Activated CD4-positive, alpha-beta T cell treated with anti-CD3 and anti-CD28 coated beads, Interleukin-2, amount 50 U/mL, for 48 hours (primary cell): Measurements from ENCODE around the gene PALD1.

ENCODE experiments used
- DNase-seq, 2 experiments: peaks; one replicate each; pipeline ENCODE4 v3.0.0-alpha.2; 2020

PALD1 gene

DNA sequence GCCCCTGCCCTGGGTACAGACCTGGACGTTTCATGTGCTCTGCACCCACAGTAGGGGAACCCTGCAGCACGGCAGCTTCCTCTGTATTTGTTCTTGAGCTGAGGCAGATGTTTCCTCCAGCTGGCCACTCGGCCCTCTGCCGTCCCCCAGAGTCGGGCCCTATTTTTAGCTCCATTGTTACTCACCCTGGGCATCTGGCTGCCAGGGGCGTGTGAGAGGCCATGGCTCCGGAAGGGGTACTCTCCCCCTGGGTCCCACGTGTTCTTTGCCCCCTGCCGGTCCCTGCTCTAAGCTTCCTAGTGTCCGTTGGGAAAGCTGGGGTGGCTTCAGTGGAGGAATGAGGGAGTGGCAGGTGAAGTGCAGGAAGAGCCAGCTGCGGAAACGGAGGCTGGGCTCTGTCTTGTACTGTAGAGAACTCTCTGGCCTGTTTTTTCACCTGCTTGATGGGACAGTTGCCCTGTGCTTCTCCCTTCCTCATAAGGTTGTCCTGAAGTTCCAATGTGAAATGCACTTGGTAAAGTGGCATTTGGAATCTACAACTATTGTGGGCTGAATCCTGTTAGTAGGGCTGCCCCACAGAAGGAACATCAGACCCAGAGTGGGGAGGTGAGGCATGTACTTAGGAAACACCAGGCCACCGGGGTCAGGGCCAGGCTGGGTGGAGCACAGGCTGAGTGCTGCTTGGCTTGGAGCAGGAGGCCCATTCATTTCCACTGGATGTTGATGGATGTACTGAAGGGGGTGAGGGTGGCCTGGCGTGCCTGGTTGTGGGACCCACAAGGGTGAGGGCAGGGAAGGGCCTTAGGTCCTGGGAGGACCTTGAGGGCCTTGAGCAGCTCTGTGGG lies 30.6 kb downstream of the PALD1 start:
- DNase-seq = no peak

DNA sequence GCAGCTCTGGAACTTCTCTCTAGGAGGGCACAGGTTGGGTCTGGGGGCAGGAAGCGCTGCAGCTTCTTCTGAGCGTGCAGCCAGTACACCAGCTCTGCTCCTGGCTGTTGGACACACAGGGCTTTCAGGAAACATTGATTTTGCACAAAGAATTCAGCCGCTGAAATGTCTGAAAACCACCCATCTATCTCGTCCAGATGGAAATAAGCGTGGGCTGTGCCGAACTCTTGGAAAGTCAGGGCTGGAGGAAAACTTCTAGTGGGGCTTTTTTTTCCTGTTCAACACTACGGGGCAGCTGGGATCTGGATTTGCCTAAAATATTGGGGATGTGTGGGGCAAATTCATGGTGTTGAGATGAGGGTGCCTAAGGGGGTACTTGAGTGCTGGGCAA lies 31.2 kb downstream of the PALD1 start:
- DNase-seq = no peak

DNA sequence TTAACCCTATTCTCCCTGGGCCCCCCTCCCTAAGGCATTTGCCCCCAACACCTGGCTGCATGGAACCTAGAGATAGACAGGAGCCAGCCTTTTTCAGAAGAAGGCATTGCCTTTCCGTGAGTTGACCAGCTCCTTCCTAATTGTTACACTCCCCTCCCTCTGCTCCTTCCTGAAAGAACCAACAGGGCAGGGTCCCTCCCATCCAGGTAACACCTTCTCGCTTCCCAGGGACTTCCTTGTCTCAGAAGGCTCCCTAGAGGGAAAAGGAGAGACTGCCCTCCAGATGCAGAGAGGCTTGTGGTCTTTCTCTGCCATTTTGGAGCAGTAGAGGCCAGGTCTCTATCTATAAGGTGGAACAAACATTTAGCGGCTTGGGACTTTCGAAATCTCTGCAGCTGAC lies 31.9 kb downstream of the PALD1 start:
- DNase-seq = no peak

DNA sequence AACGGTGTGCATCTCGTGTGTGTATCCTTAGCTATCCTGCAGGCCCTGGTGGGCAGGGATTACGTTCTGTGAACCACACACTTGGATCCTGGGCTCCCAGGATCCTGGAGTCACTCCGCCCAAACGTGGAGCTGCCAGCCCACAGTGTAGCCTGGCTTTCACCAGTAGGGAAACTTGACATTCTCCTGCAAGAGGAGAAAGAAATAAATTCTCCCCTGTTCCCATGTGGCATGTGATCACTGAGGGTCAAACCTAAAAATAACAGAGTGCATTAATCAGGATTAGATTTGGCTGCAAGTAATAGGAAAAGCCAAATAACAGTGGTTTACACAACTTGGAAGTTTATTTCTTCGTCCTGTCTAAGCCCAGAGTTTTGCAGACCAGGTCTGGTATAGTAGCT lies 32.3 kb downstream of the PALD1 start:
- DNase-seq = no peak

DNA sequence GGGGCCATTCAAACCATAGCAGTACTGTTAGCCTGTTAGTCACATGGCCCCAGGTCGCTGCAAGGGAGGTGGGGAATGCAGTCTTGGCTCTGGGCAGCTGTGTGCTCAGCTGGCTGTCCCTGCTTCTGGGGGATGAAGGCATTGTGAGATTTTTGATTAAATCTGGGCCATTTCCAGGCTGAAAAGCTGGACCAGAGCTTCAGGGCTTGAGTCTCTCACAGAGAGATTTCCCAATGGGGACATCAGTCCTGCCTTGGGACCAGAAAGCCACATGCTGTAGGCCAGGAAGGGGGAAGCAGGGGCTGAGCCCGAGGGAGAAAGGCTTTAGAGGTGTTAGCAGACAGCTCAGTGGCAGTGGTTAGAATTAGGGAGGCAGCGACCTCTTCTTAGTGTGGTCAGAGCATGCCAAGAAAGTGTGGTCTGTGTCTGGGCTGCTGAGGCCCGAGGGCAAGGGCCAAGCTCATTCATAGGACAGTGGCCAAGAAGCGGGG lies 33.6 kb downstream of the PALD1 start:
- no peak for DNase-seq

DNA sequence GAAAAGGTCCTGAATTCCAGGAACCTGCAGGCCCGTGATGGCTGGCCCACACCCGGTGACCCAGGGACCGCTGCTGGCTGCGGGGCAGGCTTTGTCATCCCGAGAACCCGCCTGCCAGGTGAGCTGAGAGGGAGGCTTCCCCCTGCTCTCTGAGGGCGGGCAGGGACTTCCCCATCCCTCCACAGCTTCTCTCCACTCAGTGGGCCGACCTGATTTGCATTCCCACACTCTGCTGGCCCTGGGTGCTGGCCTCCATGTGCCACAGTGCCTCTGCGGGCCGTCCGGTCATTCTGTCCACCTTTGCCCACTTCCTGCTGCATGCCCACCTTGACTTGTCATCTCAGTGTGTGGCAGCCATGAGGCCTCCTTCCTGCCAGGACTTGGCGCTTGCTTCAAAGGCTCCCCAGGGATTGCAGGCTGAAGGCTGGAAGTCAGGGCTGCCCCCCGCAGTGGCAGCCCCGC lies 35.3 kb downstream of the PALD1 start:
- DNase-seq = peak; percentile 49 to 57

DNA sequence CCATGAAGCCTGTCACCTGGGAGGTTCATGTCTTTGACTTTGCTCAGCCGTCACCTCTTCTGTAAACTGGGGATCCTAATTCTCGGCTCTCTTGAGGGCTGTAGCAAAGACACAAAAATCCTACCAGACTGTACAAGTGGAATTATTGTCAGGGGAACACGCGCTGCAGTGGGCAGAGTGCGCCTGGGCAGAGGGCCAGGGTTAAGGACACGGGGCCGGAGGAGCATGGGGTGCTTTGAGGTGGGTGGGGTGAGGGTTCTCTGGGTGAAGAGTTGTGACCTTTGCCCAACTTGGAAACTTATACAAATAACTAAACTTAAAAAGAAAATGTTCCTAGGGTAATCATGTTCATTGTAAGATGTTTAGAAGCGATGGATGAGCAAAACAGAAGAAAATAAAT lies 36.0 kb downstream of the PALD1 start:
- no peak for DNase-seq

DNA sequence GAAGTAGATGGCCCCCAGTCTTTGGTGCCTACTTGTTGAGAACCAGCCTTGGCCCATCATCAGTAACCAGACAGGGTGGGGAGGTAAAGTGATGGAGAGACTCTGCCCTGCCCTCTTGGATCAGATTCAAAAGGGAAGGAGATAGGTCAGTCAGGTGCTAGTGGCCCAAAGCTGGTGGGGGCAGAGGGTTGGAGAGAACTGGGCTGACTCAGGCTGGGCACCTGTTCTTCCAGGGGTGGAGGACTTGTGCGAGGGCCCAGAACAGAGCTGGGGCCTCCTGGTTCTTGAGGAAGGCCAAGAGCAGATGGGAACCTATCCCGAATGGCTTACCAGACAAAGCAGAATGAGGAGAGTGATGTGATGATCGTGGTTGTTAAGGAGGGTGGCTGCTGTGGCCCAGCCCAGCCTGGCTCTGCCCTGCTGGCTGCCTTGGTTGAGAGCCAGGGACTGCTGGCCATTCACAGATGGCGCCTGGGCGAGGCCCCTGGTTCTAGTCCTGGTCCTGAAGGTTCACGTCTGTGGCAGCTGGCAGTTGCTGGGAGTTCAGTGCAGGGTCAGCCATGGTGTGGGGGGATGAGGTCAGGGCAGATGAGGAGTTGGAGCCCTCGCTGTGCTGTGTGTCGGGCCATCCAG lies 36.6 kb downstream of the PALD1 start:
- no peak for DNase-seq

DNA sequence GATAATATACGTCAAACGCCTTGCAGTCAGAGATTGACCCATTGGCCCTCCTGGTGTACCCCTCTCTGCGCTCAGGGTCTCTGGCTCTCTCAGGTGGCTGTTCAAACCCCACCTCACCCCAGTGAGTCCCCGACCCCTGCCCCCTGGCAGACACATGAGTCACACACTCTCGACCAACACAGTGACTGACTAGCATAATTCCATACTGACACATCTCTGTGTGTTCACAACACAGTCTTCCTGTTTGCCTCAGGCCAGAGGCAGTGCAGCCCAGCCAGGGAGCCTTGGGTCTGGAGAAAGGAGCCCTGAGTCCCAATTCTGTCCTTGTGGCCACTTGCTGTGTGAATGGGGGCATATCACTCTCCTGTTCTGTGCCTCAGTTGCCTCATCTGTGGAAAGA lies 40.1 kb downstream of the PALD1 start:
- no peak for DNase-seq

DNA sequence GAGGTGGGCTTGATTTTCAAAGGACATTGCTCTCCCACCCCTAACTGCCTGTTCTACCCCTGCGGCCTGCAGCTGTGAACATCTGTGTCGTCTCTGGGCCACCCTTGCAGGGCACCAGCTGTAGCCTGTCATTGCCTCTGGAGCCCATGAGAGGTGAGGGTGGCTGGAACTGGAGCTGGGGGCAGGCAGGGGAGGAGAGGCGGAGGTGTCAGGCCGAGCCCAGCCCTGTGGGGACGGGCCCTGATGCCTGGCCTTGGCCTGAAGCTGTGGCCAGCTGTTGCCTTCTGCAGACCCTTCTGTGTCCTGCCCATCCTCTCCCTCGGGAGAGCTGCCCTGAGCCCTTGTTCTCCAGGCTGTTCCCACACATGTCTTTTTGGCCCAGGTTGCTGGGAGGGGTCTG lies 44.5 kb downstream of the PALD1 start:
- no peak for DNase-seq

DNA sequence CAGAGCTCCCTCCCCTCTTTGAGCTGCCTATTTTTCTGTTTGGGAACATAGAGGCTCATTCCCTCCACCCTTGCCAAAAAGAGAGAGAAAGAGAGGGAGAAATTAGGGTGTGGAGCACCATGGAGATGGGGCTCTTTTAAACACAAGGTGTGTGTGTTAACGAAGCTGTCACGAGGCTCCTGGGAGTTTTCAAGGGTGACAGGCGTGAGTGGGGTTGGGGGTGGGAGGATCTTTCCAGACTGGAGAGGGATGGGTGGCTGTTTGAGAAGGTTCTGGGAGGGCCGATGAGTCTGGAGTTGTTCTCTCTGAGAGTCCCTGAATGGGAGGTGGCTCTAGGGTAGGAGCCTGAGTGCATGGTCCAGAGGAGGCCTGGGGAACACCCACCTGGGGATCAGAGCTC lies 45.0 kb downstream of the PALD1 start:
- no peak for DNase-seq

DNA sequence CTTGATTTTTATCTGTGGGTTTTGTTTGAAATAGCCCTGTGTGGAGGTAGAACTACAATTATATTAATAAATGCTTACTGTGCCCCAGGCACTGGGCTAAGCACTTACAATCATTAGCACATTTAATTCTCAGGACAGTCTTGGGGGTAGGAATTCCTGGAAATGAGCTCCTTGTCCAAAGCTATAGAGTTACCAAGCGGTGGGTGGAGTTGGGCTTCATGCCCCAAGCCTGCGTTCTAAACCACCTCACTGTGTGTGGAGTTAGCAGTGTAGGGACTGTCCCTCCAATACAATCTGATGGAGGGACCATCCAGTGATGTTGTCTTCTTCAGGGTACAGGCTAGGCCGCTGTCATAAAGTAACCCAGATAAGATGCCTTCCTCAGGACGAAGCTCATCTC lies 49.7 kb downstream of the PALD1 start:
- DNase-seq = no peak

DNA sequence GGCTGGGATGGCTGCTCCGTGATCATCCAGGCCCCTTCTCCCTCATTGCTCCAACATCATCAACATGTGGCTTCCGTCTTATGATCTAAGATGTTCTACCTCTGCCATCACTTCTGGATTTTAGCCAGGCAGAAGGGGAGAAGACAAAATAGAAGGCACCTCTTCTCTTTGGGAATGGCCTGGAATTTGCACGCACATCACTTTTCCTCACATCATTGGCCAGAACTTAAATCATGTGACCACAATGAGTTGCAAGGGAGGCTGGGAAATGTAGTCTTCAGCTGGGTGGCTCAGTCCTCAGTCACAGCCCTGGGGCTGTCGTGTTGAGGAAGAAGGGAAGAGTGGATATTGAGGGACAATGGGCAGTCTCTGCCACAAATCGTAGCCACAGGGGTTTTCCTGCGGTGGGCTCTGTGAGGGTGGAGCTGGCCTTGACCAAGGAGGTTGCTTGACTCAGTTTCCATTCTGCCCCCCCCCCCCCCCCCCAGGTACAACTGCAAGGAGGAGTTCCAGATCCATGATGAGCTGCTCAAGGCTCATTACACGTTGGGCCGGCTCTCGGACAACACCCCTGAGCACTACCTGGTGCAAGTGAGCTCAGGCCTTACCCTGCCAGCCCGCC lies 50.3 kb downstream of the PALD1 start:
- DNase-seq = no peak

DNA sequence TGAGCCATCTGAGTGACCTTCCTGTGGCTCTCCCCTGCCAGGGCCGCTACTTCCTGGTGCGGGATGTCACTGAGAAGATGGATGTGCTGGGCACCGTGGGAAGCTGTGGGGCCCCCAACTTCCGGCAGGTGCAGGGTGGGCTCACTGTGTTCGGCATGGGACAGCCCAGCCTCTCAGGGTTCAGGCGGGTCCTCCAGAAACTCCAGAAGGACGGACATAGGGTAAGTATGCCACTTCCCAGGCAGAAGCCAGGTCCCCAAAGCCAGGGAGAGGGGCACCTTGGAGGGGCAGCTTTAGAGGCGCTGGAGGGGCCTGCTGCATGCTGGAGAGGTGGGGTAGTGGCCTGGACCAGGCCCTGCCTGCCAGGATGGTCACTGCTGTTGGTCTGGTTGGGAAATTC lies 51.3 kb downstream of the PALD1 start:
- DNase-seq = no peak

DNA sequence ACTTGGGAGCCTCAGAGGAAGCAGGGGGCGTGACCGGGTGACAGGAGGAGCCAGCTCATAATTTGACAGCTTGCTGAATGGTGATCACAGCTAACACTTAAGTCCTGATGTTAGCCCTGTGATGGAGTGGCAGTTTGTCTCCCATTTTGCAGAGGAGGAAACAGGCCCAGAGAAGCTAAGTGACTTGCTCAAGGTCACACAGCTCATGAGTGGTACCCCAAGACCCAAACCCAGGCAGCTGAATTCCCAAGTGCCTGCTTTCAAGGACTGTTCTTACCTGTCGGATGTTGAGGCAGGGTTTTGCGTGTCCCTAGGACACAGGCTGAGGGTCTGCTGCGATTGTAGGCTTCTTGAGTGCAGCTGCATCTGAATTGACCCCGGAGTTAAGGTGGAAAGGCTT lies 51.7 kb downstream of the PALD1 start:
- DNase-seq = no peak

DNA sequence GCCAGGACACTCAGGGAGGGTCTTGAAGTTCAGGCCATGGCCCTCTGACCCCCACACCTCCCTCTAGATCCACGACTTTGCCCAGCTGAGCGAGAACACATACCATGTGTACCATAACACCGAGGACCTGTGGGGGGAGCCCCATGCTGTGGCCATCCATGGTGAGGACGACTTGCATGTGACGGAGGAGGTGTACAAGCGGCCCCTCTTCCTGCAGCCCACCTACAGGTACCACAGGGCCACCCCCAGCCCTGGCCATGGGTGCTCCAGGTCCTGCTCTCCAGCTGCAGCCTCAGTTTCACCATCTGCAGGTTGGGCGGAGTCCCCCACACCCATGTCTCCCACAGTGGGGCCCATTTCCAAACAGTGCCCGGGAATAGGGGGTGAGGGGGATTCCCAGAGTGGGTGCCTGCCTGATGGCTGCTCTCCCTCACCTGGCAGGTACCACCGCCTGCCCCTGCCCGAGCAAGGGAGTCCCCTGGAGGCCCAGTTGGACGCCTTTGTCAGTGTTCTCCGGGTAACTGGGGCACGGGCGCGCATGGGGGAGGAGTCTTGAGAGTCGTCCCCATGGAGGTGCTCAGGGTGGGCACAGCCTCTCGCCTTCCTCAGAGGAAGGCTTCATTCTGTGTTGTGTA lies 54.1 kb downstream of the PALD1 start:
- no peak for DNase-seq

DNA sequence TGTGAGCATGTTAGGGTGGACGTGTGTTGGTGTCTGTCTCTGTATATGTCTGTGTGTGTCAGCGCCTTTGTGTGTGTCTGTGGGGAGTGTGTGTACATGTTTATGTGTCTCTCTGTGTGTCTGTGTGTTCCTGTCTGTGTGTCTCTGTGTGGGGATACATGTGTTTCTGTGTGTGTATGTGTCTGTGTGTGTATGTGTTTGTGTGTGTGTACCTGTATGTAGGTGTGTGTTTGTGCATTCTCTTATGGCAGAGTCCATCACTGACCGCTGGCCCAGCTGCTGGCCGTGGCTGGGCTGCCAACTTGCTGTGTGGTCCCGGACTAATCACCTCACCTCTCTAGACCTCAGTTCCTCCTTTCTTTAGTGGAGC lies 54.6 kb downstream of the PALD1 start:
- no peak for DNase-seq

DNA sequence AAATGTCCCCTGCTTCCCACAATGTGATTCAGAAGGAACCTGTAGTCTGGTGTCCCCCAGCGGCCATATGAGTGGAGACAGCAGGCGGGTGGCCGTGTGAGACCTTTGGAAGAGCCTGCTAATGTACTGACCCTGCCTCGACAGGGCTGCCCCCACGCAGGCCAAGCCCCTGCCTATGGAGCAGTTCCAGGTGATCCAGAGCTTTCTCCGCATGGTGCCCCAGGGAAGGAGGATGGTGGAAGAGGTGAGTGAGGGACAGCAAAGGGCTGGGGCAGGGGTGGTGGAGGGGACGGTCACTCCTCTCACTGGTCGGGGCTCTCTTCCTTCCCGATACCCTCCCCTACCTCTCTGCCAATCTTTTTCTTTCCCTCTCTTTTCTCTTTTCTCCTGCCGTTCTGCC lies 55.7 kb downstream of the PALD1 start:
- DNase-seq = no peak

DNA sequence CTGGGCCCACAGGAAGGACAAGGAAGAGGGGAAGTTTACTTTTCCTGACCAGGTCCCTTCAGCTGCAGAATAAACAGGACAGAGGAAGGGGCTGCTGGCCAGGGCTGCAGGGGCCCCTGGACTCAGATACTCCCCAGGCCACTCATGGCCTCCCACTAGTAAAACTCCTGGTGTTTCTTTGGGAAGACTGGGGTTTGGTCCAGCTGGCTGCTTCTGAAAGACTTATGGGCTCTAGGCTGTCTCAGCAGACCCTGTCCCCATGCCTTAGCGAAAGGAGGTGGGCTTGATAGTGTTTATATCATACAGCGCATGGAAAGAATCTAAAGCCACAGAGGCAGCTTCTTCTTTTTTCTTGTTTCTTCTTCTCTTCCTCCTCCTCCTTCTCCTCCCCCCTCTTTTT lies 56.4 kb downstream of the PALD1 start:
- DNase-seq = no peak

DNA sequence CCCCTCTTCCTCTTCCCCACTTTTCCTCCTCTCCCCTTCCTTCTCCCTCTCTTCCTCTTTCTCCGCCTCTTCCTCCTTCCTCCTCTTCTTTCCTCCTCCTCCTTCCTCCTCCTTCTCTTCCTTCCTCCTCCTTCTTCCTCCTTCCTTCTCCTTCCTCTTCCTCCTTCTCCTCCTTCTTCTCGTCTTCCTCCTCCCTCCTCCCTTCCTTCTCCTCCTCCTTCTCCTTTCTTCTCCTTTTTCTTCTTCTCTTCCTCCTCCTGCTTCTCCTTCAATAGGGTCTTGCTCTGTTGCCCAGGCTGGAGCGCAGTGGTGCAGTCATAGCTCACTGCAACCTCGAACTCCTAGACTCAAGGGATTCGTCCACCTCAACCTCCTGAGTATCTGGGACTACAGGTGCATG lies 56.9 kb downstream of the PALD1 start:
- no peak for DNase-seq

DNA sequence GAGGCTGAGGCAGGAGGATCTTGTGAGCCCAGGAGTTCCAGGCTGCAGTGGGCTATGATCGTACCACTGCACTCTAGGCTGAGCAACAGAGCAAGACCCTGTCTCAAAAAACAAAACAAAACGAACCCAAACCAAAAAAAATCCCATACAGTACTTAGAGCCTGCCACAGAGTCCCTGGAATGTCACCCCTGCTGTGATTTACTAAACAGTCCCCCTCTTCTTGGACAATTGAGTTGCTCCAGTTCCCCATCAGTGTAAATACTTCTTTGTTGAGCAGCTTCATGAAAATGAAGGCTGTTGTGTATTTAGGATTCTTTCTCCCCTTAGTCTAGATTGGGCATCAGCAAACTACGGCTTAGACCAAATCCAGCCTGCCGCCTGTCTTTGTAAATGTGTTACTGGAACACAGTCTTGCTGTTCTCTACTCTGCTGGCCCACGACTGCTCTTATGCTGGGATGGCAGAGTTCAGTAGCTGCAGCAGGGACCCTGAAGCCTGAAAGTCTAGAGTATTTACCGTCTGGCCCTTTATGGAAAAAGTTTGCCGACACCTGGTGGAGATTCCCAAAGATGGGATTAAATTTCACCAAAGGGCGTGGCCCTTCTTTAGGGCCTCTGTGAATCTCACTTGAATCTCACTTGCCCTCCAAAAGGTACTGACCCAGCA lies 57.8 kb downstream of the PALD1 start:
- DNase-seq = no peak

DNA sequence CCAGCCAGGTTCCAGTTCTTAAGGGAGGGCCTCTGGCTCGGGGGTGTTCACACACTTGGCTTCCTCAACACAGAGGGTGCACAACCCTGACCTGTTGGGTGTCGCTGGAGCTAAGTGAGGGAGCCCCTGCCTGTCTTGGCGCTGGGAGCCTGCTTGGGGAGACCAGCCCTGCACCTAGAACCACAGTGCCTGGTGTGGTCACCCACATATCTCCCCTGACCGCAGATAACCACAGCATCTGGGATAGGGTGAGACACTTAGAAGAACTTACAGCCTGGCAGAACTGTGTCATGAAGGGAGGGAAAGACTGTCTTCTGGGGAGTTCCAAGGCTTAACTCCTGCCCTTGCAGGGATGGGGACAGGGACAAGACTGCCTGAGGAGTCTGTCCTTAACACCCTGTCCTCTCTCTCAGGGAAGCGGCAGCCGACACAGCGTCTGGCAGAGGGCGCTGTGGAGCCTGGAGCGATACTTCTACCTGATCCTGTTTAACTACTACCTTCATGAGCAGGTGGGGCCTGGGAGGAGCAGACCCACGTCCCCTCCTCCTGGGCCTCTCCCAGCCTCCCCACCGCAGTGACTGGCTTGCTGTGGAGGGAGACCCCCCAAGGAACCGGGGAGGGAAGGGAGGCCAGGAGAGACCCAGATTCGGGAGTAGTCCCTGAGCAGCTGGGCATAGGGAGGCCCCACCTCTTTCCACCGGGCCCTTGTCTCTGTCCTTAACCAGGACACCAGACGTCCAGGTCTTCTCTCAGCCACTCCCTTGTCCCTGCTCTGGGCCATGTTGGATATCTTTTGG lies 59.0 kb downstream of the PALD1 start:
- DNase-seq = peak; percentile 42 to 45
